ENCODE results near the gene UNC13C.

UNC13C gene

GRCh38 chr15:54502416-54503075 lies 524.3 kb downstream of the UNC13C start:
- no peak for DNase-seq

DNA sequence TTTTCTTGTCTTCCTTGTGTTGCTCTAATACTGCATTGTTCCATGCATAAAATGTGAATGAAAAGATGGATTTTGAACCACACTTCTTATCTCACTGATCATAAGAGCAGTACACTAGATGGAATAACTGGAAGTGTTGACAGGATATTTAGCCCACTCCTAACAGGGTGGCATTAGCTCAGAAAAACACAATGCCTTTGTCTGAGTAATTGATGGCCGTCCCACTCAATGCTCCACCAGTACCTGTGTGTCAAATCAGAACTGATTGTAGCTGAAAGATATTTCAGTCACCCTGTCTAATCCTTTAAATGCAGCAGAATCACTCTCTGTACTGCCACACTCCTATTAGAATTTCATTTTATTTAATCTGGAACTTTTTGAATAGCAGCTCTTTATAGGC lies 526.5 kb downstream of the UNC13C start:
- no peak for DNase-seq

- no peak for DNase-seq
Measured at GRCh38 chr15:54506977-54507524, 528.8 kb downstream of the UNC13C start.

DNA sequence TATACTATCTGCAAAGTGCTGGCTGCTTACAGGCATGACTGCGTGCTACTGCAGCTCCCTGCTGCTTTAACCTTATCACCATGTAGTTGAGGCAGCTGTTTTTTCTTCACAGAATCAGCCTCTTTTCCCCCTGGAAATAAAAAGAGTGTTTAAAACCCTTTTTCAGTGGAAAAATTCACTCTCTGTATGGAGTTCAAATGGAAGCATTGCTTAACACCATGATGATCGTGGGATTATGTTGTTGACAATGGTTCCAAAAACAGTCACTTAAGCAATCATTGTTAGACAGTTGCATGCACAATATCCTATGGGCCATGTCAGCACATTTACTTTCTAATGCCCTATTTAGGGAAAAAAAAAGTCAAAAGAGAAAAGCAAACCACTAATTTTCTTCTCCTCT lies 536.4 kb downstream of the UNC13C start:
- no peak for DNase-seq

- no peak for DNase-seq
Measured at GRCh38 chr15:54515664-54516582, 537.7 kb downstream of the UNC13C start.

DNA sequence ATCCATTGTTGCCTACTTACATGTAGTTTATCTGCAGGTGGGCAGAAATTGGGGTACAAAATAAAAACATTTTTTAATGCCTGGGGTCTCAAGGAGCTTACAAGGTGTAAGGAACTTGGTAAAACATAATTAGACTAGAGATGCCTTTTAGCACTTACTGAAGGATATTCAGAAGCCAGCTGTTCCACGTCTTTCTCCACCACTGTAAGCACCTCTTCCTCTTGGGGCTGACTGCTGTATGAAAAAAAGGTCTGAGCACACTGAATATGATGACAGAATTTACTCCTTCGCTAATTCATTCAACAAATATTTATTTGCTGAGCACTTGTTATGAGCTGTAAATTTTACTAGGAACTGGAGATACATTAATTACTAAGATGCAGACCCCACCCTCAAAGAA lies 539.1 kb downstream of the UNC13C start:
- DNase-seq: no peak

DNA sequence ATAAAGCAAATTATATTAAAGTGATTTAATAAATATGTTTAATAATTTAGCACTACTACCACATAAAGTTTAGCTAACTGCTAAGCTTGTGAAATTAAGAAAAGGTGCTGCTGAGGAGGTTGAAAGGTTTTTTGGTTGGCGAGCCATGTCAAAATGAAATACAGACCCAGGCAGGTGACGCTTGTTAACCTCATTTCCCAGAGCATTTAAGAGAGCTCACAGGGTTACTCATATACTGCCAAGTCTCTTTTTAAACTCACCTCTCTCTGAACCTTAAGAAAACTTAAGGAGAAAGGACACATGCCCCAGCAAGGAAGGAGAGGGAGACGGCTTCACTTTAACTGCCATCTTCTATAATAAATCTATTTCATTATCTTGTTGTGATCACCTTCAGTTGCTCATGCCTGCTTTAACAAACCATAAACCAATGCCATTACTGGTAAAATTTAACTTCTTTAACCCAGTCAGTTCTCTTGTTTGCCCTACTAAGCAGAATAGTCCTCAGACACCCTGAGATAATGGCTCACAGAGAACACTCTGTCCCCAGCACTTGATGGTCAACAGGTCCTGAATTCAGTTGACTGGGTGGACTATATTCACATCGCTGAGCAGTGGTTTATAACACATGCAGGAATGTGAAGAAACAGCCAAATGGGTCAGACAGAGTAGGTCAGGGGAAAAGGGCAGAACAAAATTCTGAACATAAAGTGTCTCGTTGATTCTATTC lies 540.1 kb downstream of the UNC13C start:
- no peak for DNase-seq

DNA sequence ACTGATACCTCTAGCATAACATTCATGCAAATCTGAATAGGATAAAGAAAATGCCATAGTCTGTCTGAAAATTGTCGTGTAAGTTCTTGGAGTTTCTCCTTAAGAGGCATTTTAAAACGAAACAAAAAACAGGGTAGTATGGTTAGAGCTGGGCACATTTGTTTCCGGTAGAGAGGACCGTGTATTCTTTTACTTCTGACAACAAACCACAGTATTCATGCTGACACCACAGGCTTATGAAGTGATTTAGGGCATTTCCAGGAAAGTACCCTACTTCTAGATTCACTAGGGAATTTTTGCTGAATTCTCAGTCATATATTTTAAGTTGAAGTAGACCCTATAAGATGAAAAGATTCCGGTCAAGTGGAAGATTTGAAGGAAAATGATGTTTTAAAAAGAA lies 541.3 kb downstream of the UNC13C start:
- DNase-seq: no peak

DNA sequence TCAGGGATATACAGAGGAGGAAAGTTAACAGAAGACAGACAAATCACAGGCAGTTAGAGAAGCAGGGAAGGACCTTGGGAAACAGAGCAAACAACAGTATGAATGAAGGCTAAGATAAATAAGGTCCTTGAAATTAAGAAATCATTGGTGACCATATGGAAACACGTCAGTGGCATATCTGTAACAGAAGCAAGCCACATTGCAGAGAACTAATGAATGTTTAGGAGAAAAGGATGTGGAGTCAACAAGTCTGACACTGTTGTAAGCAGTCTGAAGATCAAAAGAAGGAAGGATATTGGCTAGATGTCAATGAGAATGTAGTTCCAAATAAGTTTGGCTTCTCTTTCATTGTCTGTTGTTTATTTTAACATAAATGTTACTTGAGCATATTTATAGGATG lies 542.4 kb downstream of the UNC13C start:
- no peak for DNase-seq

GRCh38 chr15:54521206-54521605 lies 543.0 kb downstream of the UNC13C start:
- DNase-seq: no peak

- DNase-seq: no peak
Measured at GRCh38 chr15:54528021-54528420, 549.8 kb downstream of the UNC13C start.

- no peak for DNase-seq
Measured at GRCh38 chr15:54540721-54541120, 562.5 kb downstream of the UNC13C start.

DNA sequence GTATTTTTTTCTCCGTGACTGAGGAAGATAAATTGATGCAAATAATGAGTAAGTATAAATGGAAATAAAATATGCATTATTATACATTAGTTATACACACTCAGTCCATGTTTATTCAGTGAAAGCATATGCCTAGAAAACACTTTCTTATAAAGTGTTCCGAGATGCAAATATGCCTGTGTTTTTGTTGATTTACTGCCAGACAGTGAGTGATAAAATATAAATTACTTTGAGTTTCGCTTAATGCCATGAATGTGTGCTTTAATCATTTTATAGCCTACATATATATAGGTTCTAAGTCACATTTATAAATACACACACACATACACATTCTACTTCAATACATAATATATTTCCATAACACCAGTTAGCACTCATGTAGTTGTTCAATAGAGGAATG lies 569.2 kb downstream of the UNC13C start:
- no peak for DNase-seq

- DNase-seq: no peak
Measured at GRCh38 chr15:54550954-54551353, 572.7 kb downstream of the UNC13C start.

- DNase-seq: no peak
Measured at GRCh38 chr15:54556231-54556630, 578.0 kb downstream of the UNC13C start.

DNA sequence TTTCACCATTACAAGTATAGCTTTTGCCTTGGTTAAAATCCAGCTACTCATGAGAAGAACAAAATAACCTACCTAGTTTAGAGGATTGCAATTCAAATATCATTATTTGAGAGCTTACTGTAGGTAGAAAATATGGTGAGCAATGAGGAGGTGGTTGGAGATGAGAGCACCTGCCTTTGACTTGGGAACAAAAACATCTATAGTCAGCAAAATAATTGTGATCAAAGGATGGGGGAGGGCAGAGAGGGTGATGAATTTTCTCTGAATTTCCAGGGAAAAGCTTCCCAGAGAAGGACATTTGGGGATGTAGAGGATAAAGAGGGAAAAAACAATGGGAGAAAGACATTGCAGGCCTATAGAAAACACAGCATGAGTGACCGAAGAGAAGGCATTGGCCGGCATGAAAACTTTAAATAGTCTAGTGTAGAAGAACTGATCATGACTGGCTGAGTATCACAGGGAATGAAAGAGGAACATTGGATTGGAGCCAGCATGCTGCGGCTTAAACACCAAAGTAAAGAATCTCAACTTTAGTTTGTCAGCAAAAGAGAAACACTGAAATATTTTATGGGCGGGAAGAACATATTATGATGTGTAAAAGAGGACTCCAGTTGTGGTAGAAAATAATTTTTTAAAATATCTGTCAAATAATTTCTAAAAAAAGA lies 581.3 kb downstream of the UNC13C start:
- no peak for DNase-seq

DNA sequence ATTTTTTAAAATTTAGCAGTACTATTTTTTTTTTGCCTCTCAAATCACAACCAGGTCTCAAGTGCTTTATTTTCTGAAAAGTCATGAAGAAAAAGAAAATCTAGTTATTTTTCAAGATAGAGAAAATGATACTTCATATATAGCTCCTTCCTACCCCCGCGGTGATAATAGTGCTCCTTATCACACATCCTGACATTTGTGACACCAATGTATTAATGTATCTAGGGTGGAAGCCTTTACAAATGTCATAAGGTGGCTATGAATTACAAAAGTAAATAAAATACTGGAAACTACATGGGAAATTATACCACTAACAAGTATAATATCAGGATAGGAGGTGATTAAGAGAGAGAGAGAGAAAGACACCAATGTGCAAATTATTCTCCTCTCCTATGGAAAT lies 582.2 kb downstream of the UNC13C start:
- no peak for DNase-seq

DNA sequence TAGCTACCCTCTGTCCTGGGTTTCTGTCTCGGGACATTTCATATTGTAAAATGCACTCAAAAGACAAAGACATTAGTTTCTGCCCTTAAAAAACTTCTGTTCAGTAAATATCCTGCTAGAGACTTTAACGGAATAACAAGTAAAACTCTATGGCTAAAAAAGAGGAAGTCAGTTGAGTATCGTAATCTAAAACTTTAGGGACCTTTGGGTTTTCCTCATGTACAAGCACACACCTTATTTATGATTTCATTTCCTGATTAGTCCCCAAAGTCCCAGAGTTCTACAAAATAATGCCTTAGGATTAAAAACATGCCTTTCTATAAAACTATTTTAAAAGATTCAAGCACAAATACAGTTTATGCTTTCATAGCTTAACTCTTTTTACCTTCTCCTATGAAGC lies 585.9 kb downstream of the UNC13C start:
- no peak for DNase-seq

- no peak for DNase-seq
Measured at GRCh38 chr15:54566654-54567053, 588.4 kb downstream of the UNC13C start.

GRCh38 chr15:54567408-54568035 lies 589.3 kb downstream of the UNC13C start:
- no peak for DNase-seq

- DNase-seq: no peak
Measured at GRCh38 chr15:54568381-54568780, 590.1 kb downstream of the UNC13C start.

GRCh38 chr15:54571576-54571975 lies 593.3 kb downstream of the UNC13C start:
- no peak for DNase-seq
